IPS-11a (cell line): ENCODE measurements around the gene CLEC3B.
"Not testable (repeated sequence)": the region's sequence is repeated elsewhere in the genome, so short reads cannot be mapped to it uniquely, and the experiment has no call there.

Experiments used
- H3K4me3 ChIP-seq: one replicate; pipeline ENCODE4 v1.5.1; 2013; ENCODE audit warnings: low read depth, low read length, control low read depth

The CLEC3B gene

DNA sequence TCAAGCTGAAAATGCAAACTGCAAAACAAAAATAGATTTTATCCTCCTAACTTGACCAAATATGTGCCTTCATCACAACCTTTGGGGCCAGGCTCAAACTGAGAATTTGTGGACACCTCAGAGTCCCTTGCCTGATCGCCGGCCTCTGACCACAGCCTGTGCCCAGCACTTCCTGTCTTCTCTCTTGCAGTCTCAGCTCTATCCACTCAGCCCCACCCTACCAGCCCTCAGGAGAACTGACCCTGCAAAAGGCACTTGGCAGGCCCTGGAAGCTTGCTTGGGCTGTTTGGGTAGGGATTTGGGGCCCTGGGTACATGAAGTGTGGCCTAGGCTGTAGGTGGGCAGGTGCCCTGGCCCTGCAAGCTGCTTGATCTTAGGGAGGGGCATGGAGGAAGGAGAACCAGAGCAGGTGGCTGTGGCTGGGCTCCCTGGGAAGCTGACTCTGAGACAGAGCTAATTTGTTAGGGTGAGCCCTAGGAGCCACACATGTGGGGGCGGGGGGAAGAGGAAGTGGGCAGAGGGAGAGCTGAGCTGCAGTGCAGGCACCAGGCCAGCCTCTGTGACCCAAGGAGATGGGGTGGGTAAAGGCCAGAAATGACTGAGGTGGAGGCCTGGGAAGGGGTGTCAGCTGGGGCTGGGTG lies 8.6 kb downstream of the CLEC3B start:
- H3K4me3 ChIP-seq: no peak overlapping the region

DNA sequence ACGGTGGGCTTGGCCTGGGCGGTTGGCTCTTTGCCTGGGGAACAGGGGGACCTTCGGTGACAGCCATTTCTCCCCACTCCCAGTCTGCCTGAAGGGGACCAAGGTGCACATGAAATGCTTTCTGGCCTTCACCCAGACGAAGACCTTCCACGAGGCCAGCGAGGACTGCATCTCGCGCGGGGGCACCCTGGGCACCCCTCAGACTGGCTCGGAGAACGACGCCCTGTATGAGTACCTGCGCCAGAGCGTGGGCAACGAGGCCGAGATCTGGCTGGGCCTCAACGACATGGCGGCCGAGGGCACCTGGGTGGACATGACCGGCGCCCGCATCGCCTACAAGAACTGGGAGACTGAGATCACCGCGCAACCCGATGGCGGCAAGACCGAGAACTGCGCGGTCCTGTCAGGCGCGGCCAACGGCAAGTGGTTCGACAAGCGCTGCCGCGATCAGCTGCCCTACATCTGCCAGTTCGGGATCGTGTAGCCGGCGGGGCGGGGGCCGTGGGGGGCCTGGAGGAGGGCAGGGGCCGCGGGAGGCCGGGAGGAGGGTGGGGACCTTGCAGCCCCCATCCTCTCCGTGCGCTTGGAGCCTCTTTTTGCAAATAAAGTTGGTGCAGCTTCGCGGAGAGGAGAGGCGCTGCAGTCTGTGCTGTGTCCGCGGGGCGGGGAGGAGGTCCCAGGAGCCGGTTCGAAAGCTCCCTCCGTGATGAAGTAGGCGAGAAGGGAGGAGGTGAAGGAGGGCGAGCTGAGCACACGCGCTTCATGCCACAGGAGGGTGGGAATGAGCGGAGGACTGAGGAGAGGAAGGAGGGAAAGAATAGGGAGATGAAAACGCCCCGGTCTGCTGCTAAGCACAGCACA lies 9.6 kb downstream of the CLEC3B start:
- no peak overlapping the region for H3K4me3 ChIP-seq

DNA sequence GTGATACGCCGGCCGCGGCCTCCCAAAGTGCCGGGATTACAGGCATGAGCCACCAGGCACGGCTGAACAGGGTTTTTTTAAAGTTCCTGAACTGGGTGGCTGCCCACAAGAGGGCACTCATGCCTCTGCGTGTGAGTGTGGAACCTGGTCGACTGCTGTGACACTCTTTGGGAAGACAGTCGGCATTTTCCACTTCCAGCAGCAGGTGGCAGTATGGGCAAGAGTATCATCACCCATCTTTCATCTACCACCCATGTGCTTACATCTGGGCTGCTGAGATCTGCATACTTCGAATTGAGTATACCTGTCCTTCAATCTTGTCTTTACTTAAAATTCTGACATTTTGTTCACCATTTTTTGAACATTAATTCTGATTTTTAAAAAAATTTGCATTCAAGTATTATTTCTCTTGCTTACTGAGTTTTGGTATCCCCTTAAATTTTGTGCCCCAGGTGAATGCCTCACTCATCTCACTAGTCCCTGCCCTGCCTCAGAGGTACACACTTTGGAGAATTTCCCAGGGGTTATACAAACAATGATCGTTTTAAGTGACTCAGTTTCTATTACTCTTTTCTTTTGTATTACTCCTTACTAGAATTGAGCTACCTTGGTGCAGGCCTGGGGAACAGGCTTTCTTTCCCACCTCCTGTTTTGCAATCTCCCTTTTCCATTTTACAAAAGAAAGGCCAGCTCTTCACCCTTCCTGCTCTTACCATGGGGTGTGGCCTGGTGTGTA lies 11.8 kb downstream of the CLEC3B start:
- no peak overlapping the region for H3K4me3 ChIP-seq

DNA sequence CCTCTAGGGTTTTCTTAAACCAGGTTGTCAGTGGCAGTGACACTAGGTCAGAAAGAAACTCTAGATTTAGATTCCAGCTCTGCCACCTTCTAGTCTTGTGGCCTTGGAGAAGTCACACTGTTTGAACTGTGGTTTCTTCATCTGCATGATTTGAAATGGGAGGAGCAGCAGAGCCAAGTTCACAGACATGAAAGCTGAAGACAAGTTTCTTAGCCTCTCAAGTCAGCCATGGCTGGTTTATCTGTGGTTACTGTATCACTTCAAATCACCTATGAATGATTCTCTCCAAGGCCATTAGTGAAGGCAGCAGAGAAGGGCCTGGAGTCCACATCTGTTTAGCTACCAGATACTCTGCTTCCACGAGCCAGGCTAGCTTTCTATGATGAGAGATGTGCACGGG lies 15.6 kb downstream of the CLEC3B start:
- H3K4me3 ChIP-seq: no peak overlapping the region

DNA sequence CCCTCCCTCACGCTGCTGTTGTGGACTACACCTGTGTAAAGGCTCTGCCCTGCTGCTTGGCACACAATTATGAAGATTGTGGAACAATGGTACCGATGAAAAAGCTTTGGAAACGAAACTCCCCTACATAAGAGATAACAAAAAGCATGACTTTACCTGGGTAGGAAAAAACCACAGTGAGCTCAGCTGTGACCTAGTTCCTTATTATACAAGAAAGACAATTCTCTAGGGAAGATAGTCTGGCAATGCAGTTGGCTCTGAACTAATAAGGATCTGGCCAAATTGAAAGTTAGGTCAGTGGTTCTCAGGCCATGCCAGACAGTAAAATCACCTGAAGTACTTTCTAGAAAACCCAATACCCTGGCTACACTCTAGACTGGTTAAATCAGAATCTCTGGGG lies 16.1 kb downstream of the CLEC3B start:
- no peak overlapping the region for H3K4me3 ChIP-seq

DNA sequence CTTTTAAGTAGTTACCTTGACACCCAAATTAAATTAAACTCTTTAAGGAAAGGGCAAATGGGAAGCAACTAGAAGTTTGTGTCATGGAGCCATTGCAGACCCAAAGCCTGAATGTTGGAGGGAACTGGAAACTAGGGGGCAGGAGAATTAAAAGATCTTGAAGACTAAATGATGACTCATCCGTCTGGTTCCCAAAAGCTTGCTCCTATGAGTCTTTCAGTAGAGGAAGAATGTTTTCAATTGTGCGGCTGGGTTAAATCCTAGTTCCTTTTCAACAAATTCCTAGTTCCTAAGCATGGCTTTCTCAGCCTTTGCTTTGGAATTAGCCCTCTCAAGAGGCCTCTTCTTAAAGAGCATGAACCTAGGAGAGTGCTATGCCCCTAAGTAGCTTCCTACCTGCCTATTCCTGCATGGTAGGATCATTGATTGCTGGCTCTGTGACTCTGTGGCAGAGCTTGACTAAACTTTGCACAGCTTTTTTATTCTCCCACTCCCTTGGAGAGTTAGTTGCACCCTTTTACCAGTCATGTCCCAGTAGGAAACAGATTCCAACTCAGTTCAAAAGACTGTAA lies 17.7 kb downstream of the CLEC3B start:
- H3K4me3 ChIP-seq: no peak overlapping the region

DNA sequence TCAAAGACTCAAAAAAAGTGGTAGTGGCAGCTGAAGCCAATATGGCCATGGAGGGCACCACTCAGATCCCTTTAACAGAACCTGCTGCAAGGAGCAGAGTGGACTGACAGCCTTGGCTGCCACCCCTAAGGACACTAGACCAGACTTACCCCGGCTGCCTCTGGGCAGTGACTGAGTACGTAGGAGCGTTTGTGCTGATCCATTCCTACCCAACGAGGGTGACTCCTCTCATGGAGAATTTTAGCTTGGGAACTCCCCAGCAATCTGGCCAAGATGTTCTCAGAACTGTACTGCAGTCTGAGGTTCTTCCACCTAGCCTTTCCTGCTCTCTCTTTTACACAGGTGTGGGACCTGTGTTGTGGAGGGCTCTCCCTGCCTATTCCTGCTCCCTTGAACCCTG lies 22.1 kb downstream of the CLEC3B start:
- no peak overlapping the region for H3K4me3 ChIP-seq

DNA sequence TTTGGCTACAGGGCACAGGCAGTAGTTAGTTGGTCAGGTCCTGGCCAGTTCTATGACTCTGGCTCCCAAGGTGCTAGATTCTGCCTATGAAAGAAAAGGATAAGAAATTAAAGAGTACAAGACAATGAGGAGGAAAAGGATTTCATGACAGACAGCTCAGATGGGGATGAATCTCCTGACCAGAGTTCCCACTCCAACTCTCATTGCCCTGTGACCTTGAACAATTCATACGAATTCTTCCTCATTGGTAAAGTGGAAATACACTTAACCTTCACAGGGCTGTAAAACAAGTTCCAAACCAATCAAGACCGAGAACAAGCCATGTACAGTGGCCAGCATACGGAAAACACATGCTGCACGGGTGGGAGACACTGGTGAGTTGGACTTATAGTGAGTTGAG lies 23.7 kb downstream of the CLEC3B start:
- H3K4me3 ChIP-seq: no peak overlapping the region

DNA sequence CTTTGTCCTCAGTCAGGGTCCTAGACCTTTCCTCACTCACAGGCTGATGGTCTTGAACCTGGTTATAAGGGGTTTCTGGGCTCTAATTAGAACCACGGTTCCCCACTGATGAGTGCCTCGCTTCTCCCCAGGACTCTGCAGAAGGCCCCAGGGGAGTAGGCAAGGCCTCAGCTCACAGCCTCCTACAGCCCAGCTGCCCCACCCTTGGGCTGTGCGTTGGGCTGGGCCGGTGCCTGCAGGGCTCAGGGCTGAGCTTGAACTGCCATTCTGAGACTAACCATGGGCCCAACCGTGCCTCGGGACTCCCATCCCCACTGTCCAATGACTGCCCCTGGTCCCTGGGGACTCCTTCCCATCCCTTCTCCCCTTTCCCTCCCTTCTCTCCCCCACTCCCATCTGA lies 25.6 kb downstream of the CLEC3B start:
- no peak overlapping the region for H3K4me3 ChIP-seq

DNA sequence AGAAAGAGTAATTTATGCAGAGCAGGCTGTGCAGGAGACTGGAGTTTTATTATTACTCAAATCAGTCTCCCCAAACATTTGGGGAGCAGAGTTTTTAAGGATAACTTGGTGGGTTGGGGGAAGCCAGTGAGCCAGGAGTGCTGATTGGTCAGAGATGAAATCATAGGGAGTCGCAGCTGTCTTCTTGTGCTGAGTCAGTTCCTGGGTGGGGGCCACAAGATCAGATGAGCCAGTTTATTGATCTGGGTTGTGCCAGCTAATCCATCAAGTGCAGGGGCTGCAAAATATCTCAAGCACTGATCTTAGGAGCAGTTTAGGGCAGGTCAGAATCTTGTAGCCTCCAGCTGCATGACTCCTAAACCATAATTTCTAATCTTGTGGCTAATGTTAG lies 27.7 kb downstream of the CLEC3B start:
- not testable (repeated sequence) for H3K4me3 ChIP-seq

DNA sequence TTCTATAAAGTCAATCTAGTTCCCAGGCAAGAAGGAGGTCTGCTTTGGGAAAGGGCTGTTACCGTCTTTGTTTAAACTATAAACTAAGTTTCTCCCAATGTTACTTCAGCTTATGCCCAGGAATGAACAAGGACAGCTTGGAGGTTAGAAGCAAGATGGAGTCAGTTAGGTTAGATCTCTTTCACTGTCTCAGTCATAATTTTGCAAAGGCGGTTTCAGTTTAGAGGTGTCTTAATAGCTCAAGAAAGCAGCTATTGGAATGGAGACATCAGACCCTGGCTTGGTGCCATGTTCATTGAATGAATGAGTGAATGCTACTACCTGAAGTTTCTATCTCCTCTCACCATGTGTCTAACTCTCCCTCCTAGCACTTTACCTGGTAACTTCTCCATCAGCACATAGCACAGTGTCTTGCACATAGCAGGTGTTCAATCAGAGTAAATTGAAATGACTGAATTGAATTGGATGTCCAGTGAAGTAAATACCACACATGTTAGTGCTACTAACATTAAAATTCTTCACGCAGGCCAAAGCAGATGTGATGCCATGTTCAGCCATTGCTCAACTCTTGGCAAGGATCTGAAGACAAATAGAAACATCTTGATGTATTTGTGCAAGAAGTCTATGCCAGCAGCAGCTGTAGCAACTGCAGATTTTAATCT lies 28.2 kb downstream of the CLEC3B start:
- no peak overlapping the region for H3K4me3 ChIP-seq

DNA sequence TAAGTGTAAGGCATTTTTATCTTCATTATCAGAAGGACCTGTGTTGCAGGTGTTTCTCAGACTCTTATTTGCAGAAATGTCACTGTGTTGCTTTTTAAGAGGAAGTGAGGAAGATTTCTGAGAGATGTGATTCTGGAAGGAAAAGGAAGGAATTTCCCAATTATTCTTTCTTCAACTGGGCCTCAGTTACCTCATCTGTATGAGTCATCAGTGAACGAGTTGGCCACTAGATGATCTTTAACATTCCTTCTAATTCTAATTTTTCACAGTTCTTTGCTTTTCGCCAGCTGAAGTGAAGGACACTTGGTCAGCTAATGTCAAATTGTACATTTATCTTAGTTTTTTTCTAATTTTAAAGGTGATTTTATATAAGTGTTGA lies 28.9 kb downstream of the CLEC3B start:
- no peak overlapping the region for H3K4me3 ChIP-seq

DNA sequence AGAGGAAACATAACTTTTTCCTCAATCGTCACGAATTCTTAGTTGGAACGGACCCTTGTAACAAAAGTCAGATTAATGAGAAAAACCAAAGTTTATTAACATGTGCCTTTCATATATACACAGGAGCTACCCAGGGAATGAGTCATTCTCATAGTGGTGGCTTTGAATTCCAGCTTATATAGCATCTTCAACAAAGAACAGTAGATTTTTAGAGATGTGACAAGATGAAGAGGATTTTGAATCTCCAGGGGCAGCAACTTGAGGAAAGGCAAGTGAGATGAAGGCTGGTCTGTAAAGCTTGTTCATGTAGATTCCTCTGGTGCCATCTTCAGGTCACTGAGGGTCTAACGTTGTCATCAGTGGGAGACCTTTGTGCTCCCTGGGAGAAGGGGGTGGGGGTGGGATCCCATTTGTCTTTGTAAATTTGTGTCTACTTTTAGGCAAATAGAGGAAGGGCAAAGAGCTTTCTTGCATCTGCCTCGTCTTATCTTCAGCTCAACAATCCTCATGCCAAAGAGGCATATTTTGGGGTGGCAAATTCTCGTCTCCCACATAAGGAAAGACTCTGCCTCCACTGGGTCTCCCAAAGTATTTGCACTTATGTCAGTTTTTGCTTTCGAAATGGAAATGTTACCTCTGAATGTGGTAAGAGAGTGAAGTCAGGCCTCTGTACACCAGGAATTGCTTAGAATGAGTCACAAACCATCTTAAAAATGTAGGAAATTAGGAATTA lies 29.5 kb downstream of the CLEC3B start:
- H3K4me3 ChIP-seq: no peak overlapping the region

DNA sequence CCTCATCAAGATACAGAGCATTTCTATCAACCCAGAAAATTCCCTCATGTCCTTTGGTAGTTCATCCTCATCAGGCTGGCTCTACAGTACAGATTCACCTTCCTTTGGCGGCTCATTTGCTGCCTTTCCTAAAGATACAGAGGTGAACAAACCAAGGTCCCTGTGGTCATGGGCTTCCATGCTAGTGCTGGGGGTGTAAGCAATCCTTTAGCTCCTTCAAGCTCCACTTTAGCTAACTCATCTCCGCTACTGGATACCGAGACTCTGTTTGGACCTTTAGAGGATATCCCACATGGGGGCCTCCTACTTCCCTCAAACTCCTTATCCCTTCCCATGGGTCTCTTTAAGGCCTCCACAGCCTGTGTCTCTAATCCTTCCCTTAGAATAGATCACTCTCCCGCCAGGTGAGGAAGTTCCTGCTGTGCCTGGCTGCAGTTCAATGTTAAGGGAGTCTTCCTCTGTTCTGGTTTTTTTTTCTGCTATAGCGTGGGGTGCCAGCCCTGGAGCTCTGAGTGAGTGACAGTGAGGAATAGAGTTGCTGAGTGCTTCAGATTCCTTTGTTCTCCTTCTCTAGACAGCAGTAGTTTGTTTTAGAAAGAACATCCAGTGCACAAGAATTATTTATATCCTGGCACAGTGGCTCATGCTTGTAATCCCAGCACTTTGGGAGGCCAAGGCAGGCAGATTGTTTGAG lies 30.7 kb downstream of the CLEC3B start:
- no peak overlapping the region for H3K4me3 ChIP-seq

DNA sequence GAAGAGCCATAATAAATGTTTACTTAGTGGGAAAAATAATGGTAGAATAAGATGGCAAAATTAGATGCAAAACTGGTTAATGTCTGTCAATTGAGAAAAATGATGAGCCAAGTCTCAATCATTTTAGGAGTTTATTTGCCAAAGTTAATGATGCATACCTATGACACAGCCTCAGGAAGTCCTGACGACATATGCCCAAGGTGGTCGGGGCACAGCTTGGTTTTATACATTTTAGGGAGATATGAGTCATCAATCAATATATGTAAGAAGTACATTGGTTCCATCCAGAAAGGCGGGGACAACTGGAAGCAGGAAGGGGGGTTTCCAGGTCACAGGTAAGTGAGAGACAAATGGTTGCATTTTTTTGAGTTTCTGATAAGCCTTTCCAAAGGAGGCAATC lies 31.5 kb downstream of the CLEC3B start:
- H3K4me3 ChIP-seq: no peak overlapping the region

DNA sequence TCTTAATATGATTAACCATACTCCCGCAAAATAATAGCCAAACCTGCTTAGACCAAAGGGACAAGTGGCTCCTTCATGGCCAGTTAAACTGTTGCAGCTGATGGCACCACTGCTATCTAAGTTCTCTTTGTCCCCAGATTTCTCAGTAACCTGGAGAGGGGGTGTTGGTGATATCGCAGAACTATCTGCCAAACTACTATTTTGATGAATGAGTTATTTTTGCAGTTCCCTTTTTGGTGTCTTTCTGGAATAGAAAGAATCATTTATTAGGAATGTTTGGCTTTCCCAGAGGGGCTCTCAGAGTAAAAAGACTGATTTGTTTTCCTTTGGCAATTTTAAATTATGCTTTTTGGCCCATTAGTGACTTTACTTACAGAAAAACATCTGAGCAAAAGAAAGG lies 33.0 kb downstream of the CLEC3B start:
- no peak overlapping the region for H3K4me3 ChIP-seq

DNA sequence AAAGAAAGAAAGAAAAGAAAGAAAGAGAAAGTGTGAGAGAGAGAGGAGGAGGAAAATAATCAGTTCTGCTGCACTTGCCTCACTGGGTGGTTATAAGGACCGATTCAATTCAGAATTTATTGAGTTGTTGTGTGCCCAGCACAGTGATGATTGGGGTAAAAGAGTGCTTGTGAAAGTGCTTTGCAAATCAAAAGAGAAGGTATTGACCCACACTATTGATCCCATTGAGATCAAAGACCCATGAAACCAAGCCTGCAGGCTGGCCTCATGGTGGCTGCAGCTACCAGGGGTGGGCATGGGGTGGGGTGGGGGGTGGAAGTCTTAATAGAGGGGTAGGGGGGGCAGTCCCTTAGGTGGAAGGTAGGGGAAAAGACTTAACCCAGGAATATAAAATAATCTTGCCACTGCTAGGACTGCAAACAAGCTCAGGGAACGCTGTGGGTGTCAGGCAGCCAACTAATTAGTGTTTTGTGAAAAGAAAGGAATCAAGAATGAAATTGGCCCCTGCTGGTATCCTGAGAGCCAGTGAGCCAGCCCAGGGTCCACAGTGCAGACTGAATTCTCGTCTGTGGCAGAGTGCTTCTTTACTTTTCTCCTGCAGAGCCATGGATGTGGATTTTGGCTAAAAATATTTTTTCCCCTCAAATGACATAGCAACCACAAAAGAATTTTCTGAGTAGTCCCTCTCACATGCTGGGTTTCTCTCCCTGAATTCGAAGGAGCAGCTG lies 34.2 kb downstream of the CLEC3B start:
- no peak overlapping the region for H3K4me3 ChIP-seq

DNA sequence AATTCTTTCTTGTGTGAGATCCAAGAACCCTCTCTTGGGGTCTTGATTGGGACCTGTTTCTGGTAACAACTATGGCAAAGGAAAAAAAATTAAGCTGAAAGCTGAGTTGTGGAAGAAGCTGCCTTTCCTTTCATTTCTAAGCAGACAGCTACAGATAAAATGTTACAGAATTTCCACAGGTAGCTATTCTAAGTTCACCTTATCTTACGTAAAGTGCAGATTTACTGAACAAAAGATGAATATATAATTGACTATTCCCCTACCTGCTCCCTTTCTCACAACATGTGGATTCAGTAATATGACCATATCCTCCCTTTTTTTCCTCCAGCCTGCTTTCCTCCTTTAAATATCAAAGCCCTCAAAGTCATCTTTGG lies 36.6 kb downstream of the CLEC3B start:
- no peak overlapping the region for H3K4me3 ChIP-seq
